ENCODE data around the gene CAPZA2. TPM values are rescaled to one million over a fixed set of nuclear protein-coding genes. Genes with fewer than 3 reads are reported as not detected.

CAPZA2 gene
- polyA plus RNA-seq, 1 experiment: 188 TPM

DNA sequence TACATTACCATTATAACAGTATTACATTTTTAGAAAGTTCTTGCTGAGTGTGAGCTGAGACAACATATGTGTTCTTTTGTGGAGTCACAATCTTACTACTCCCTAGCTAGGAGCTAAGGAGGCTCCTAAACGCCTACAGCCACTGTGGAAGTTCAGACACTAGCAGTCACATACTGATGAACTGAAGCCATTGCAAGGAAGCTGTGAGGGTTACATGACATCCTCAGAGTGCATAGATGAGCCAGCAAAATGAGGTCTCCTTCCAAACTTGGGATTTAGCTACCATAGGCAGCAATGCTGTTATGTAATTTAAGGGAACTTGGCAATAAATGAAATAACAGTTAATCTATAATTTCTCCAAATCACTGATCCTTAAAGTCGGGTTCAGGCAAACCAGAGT, 80.1 kb downstream of the CAPZA2 start:
- no peak for DNase-seq (ENCODE audit: low read depth, low spot score)
- Histone ChIP-seq H3K9me3 (ENCODE audit: control insufficient read depth, insufficient read depth, low read length) (no peaks in the 10 kb centered on the region), H3K27me3 (ENCODE audit: control insufficient read depth, insufficient read depth, low read length) (no peaks in the 10 kb centered on the region), H3K27ac (ENCODE audit: low read depth, low read length) (no peak overlapping the region), H3K4me3 (ENCODE audit: low read depth, low read length) (no peak overlapping the region)
- CTCF ChIA-PET: interaction anchor here (0.6 to 1.5 kb wide), 3 partner anchors 10 to 14 kb away, joined by 3 to 5 read pairs (median 3); no protein-coding TSS in a partner anchor
- no peak for TF ChIP-seq CTCF (IDR thresholded peaks at IDR 0.05; ENCODE audit: low read depth, low read length)
- POLR2A ChIA-PET: interaction anchor here (1.1 kb wide), 1 partner anchor 11 kb away, joined by 3 read pairs; the partner anchor contains the start of gene ST7

DNA sequence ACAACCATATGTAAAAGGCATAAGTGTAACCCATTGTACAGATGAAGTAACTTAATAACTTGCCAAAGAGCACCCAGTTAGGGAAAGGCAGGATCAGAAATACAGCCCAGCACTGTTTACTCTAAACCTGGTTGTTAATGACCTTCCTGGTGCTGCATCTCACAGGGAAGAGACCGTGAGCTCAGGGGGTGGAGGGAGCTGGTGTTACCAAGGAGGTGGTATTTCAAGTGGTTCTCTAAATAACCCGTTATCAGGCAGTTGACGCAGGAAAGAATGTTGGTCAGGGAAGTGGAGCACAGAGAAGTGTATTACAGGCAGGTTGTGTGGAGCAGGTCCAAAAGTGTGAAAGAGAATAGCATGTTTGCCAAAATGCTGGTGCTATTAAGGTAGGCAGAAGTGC, 86.5 kb downstream of the CAPZA2 start:
- Histone ChIP-seq H3K27me3 (ENCODE audit: control insufficient read depth, insufficient read depth, low read length) (no peaks in the 10 kb centered on the region), H3K9me3 (ENCODE audit: control insufficient read depth, insufficient read depth, low read length) (no peaks in the 10 kb centered on the region), H3K27ac (ENCODE audit: low read depth, low read length) (no peak overlapping the region), H3K4me3 (ENCODE audit: low read depth, low read length) (no peak overlapping the region)
- DNase-seq (ENCODE audit: low read depth, low spot score): no peak
- POLR2A ChIA-PET: no interaction called here
- no peak for TF ChIP-seq CTCF (IDR thresholded peaks at IDR 0.05; ENCODE audit: low read depth, low read length)
- CTCF ChIA-PET: no interaction called here

DNA sequence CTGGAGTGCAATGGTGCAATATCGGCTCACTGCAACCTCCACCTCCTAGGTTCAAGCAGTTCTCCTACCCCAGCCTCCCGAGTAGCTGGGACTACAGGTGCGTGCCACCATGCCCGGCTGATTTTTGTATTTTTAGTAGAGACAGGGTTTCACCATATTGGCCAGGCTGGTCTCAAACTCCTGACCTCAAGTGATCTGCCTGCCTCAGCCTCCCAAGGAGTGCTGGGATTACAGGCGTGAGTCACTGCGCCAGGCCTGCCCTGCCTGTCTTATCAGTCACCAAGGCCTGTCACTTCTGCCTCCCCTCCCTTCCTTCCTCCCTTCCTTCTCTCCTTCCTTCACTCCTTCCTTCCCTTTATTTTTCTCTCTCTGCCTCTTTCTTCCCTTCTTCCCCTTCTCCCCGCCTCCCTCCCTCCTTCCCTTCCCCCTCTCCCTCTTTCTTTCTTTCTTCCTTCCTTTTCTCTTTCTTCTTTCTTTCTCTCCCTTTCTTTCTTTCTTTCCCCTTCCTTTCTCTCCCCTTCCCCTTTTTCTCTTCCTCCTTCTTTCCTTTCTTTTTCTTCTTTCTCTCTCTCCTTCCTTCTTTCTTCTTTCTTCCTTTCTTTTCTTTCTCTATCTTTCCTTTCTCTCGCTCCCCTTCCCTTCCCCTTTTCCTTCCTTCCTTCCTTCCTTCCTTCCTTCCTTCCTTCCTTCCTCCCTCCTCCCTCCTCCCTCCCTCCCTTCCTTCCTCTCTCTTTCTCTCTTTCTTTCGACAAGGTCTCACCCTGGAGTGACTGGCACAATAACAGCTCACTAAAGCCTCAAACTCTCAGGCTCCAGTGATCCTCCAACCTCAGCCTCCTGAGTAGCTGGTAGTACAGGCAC, 87.8 kb downstream of the CAPZA2 start:
- ChIA-PET CTCF (no interaction called here), POLR2A (no interaction called here)
- no peak for TF ChIP-seq CTCF (IDR thresholded peaks at IDR 0.05; ENCODE audit: low read depth, low read length)
- Histone ChIP-seq H3K9me3 (ENCODE audit: control insufficient read depth, insufficient read depth, low read length) (no peaks in the 10 kb centered on the region), H3K4me3 (ENCODE audit: low read depth, low read length) (no peak overlapping the region), H3K27ac (ENCODE audit: low read depth, low read length) (no peak overlapping the region), H3K27me3 (ENCODE audit: control insufficient read depth, insufficient read depth, low read length) (no peaks in the 10 kb centered on the region)
- no peak for DNase-seq (ENCODE audit: low read depth, low spot score)

DNA sequence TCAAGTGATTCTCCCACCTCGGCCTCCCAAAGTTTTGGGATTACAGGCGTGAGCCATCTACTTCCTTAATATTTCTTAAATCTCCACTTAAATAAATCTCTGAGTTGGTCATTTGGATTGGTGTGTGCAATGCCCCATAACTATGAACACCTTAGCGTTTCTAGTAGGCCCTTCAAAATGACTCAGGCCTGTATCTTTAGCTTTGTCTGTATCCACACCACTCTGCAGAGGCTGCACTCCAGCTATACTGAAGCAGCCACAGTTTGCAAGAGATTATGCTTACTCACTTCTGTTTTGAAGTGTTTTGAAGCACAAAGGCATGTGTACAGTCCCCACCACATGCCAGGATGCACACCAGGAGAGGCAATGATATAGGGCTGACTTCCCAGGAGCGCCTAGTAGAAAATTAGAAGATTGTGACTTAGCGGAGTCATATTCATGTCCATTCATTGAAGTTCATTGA, 88.5 kb downstream of the CAPZA2 start:
- no peaks in the 10 kb centered on the region for H3K9me3 ChIP-seq (ENCODE audit: control insufficient read depth, insufficient read depth, low read length)
- DNase-seq (ENCODE audit: low read depth, low spot score): no peak
- no peaks in the 10 kb centered on the region for H3K27me3 ChIP-seq (ENCODE audit: control insufficient read depth, insufficient read depth, low read length)
- no peak overlapping the region for H3K4me3 ChIP-seq (ENCODE audit: low read depth, low read length)
- POLR2A ChIA-PET: no interaction called here
- CTCF ChIA-PET: no interaction called here
- no peak overlapping the region for H3K27ac ChIP-seq (ENCODE audit: low read depth, low read length)
- no peak for TF ChIP-seq CTCF (IDR thresholded peaks at IDR 0.05; ENCODE audit: low read depth, low read length)
